Activated T-helper 2 cell treated with anti-CD3 and anti-CD28 coated beads, Interferon-gamma antibody, Interleukin-2, Interleukin-4, amounts not matched to agents 10 μg/mL and 5 μg/mL and 100 μg/mL, durations not matched to agents 14 hours and 24 hours and 36 hours (primary cell): ENCODE data around the gene SEMA5A. TPM values are rescaled to one million over a fixed set of nuclear protein-coding genes. Genes with fewer than 3 reads are reported as not detected.

ENCODE experiments used
- DNase-seq: peaks from one replicate; pipeline ENCODE4 v3.0.0; 2021; ENCODE audit warnings: low spot score
- H3K27ac Mint-ChIP-seq: one replicate; pipeline ENCODE4 v1.8.0; 2021; ENCODE audit warnings: mixed read lengths
- H3K27me3 Mint-ChIP-seq: one replicate; pipeline ENCODE4 v1.8.0; 2021; ENCODE audit warnings: low read depth, mixed read lengths
- H3K36me3 Mint-ChIP-seq: one replicate; pipeline ENCODE4 v1.8.0; 2021; ENCODE audit warnings: low read depth, mixed read lengths
- H3K4me1 Mint-ChIP-seq: one replicate; pipeline ENCODE4 v1.8.0; 2021; ENCODE audit warnings: low read depth, mixed read lengths
- H3K4me3 Mint-ChIP-seq: one replicate; pipeline ENCODE4 v1.8.0; 2021; ENCODE audit warnings: low read depth, mild to moderate bottlenecking, moderate library complexity, mixed read lengths
- H3K9me3 Mint-ChIP-seq: one replicate; pipeline ENCODE4 v1.8.0; 2021; ENCODE audit warnings: mixed read lengths
- intact Hi-C: fragments of 100-400 bp; cut with micrococcal nuclease; formaldehyde crosslinking; loops from one replicate; pipeline ENCODE4 v1.15.1; 2023
- total RNA-seq: library from RNA; stranded (reverse); gene quantifications from 2 replicates; pipeline ENCODE4 v1.2.3, GENCODE V29; 2022

The SEMA5A gene
- total RNA-seq, 1 donor from 2014 or later: 0.27 TPM

DNA sequence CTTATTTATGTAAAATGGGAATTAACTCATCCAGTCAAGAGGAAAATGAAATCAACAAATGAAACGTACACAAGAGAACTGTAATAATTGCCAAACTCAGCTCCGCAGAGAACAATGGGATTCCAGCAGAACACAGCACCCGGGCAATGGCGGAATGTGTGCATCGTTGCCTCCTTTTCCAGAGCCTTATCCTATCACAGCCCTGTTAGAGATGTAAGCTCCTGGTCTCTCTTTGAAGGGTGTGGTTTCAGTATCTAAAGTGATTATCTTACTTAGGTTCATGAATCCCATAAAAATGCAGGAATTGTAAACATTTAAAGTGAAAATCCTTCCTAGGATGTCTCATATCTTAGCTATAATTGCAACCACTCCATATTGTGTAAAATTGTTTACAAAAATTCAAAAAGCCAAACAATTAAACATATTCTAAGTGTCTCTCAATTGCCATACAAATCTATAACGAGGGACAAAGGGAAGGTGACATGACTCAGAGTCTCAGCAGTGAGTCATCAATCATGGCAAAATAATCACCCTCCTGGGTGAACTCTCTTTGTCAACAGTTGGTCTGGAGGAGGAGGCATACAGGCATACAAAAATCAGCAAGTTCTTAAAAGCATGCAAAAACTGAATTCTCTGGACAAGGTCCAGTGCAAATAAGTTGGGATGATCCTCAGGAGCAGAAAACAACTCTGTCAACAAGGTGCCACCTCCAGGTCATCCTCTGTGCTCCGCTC lies 22.6 kb downstream of the SEMA5A start:
- DNase-seq: no peak
- intact Hi-C loops: no loop called here
- H3K36me3 Mint-ChIP-seq: no peaks in the 10 kb centered on the region
- H3K4me1 Mint-ChIP-seq: no peaks in the 10 kb centered on the region
- no peak overlapping the region for H3K27ac Mint-ChIP-seq
- H3K4me3 Mint-ChIP-seq: no peak overlapping the region
- H3K9me3 Mint-ChIP-seq: peaks cover 3% of the 10 kb centered on the region
- H3K27me3 Mint-ChIP-seq: no peaks in the 10 kb centered on the region

DNA sequence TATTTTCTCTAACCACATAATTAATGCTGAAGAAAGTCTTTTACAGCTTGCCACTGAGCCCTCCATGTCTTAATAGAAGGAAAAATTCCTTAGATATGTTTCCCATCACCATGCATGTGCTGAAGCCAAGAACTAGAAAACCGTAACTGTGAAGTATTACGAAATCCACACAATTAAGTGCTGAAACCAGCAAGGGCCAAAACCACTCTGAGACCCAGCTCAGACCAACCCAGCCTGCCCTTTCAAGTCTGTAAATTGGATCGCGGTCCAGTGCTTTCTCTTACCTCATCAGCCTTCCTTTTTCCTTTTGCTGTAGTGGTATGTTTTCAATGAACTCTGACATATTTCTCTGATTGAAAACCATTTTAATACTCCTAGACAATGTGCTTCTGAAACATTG lies 26.3 kb downstream of the SEMA5A start:
- Mint-ChIP-seq H3K9me3 (peaks cover 3% of the 10 kb centered on the region), H3K27me3 (no peaks in the 10 kb centered on the region), H3K27ac (no peak overlapping the region), H3K4me1 (no peaks in the 10 kb centered on the region), H3K36me3 (no peaks in the 10 kb centered on the region), H3K4me3 (no peak overlapping the region)
- no peak for DNase-seq
- intact Hi-C loops: no loop called here

- DNase-seq: no peak
- Mint-ChIP-seq H3K4me3 (no peak overlapping the region), H3K27ac (no peak overlapping the region), H3K9me3 (no peaks in the 10 kb centered on the region), H3K36me3 (no peaks in the 10 kb centered on the region), H3K27me3 (no peaks in the 10 kb centered on the region), H3K4me1 (no peaks in the 10 kb centered on the region)
- intact Hi-C loops: no loop called here
Observed at GRCh38 chr5:9516591-9516990, 29.3 kb downstream of the SEMA5A start.

DNA sequence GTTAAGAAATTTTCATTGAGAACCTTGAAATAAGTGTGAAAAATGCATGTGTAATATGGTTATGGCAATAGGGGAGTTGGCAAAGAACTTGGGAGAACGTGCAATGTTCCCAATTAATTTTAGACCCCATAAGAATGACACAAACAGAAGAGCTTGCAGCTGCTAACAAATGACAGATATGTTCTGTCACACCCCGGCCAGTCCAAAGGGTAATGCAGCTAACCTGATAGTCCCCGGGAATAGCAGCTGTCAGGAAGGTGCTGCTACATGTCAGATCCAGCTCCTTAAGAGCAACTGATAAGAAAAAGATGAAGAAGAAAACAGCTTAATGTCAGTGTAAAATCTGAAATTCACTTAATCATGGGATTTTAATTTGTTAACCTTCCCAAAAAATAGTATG lies 30.4 kb downstream of the SEMA5A start:
- Mint-ChIP-seq H3K36me3 (no peaks in the 10 kb centered on the region), H3K27me3 (no peaks in the 10 kb centered on the region), H3K9me3 (no peaks in the 10 kb centered on the region), H3K4me3 (no peak overlapping the region), H3K27ac (no peak overlapping the region), H3K4me1 (no peaks in the 10 kb centered on the region)
- intact Hi-C loops: no loop called here
- no peak for DNase-seq

DNA sequence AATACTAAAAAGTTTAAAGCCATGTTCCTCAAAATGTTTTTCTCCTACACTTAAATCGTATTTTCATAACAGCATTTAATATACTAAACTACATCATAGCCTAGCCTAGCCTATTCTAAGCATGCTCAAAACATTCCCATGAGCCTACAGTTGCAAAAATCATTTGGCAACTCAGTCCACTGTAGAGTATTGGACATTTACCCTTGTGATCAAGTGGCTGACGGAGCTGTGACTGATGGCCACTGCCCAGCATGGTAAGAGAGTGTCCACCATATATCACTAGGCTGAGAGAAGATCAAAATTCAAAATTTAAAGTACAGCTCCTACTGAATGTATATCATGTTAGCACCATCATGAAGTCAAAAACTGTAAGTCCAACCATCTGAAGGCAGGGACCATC lies 30.9 kb downstream of the SEMA5A start:
- no peaks in the 10 kb centered on the region for H3K9me3 Mint-ChIP-seq
- H3K4me3 Mint-ChIP-seq: no peak overlapping the region
- no peaks in the 10 kb centered on the region for H3K4me1 Mint-ChIP-seq
- intact Hi-C loops: no loop called here
- no peaks in the 10 kb centered on the region for H3K27me3 Mint-ChIP-seq
- H3K36me3 Mint-ChIP-seq: no peaks in the 10 kb centered on the region
- DNase-seq: no peak
- no peak overlapping the region for H3K27ac Mint-ChIP-seq

GRCh38 chr5:9513827-9514226 lies 32.0 kb downstream of the SEMA5A start:
- no peak overlapping the region for H3K4me3 Mint-ChIP-seq
- no peaks in the 10 kb centered on the region for H3K36me3 Mint-ChIP-seq
- H3K27me3 Mint-ChIP-seq: no peaks in the 10 kb centered on the region
- intact Hi-C loops: no loop called here
- H3K9me3 Mint-ChIP-seq: no peaks in the 10 kb centered on the region
- H3K27ac Mint-ChIP-seq: no peak overlapping the region
- no peak for DNase-seq
- no peaks in the 10 kb centered on the region for H3K4me1 Mint-ChIP-seq

DNA sequence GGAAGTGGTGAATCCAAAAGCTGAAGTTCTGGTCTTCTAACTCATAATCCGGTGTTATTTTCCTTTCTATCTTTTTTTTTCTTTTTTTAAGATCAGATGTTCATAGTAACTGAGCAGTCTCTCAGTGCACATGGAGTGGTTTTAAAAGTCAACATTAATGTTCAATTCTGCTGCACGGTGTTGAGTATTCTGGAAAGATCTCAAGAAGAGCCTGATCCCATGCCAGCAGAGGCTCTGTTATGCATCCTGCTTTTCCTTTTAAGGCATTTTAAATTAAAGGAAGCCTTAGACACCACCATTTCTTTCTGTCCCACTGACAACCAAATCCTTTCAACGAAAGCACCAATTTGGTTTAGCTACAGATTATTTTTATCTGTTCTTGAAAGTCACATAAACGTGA lies 33.4 kb downstream of the SEMA5A start:
- no peaks in the 10 kb centered on the region for H3K36me3 Mint-ChIP-seq
- intact Hi-C loops: no loop called here
- no peaks in the 10 kb centered on the region for H3K27me3 Mint-ChIP-seq
- DNase-seq: no peak
- H3K27ac Mint-ChIP-seq: no peak overlapping the region
- H3K9me3 Mint-ChIP-seq: no peaks in the 10 kb centered on the region
- no peaks in the 10 kb centered on the region for H3K4me1 Mint-ChIP-seq
- no peak overlapping the region for H3K4me3 Mint-ChIP-seq

- H3K27me3 Mint-ChIP-seq: no peaks in the 10 kb centered on the region
- H3K4me1 Mint-ChIP-seq: no peaks in the 10 kb centered on the region
- H3K9me3 Mint-ChIP-seq: no peaks in the 10 kb centered on the region
- H3K36me3 Mint-ChIP-seq: no peaks in the 10 kb centered on the region
- intact Hi-C loops: no loop called here
- no peak for DNase-seq
- no peak overlapping the region for H3K4me3 Mint-ChIP-seq
- no peak overlapping the region for H3K27ac Mint-ChIP-seq
Observed at GRCh38 chr5:9507974-9508373, 37.9 kb downstream of the SEMA5A start.

DNA sequence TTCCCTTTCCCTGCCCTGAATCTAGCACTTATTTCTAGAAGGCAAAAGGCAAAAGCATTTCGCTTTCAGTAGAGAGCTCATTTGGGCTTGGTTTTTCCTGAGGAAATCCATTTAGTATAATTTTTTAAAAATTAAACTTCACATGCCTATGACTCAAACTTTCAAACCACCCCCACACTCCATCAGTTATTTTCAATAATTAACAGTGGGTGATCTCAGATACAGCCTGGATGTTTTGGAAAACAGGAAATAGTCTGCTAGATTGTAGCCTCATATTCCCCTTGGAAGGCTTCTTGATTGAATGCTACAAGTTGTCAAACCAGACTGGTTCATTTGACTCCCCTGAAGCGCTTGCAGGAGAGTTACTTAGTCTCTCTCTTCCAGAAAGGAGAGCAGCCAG lies 40.6 kb downstream of the SEMA5A start:
- Mint-ChIP-seq H3K9me3 (no peaks in the 10 kb centered on the region), H3K27ac (no peak overlapping the region), H3K36me3 (no peaks in the 10 kb centered on the region), H3K4me3 (no peak overlapping the region), H3K27me3 (no peaks in the 10 kb centered on the region), H3K4me1 (no peaks in the 10 kb centered on the region)
- DNase-seq: no peak
- intact Hi-C loops: no loop called here

- H3K4me3 Mint-ChIP-seq: no peak overlapping the region
- no peaks in the 10 kb centered on the region for H3K27me3 Mint-ChIP-seq
- H3K36me3 Mint-ChIP-seq: no peaks in the 10 kb centered on the region
- no peak overlapping the region for H3K27ac Mint-ChIP-seq
- DNase-seq: no peak
- H3K4me1 Mint-ChIP-seq: no peaks in the 10 kb centered on the region
- H3K9me3 Mint-ChIP-seq: no peaks in the 10 kb centered on the region
- intact Hi-C loops: no loop called here
Observed at GRCh38 chr5:9502864-9503263, 43.0 kb downstream of the SEMA5A start.

GRCh38 chr5:9502050-9502834 lies 43.6 kb downstream of the SEMA5A start:
- H3K36me3 Mint-ChIP-seq: no peaks in the 10 kb centered on the region
- no peaks in the 10 kb centered on the region for H3K27me3 Mint-ChIP-seq
- no peaks in the 10 kb centered on the region for H3K4me1 Mint-ChIP-seq
- intact Hi-C loops: no loop called here
- no peak overlapping the region for H3K27ac Mint-ChIP-seq
- no peaks in the 10 kb centered on the region for H3K9me3 Mint-ChIP-seq
- H3K4me3 Mint-ChIP-seq: no peak overlapping the region
- DNase-seq: no peak

DNA sequence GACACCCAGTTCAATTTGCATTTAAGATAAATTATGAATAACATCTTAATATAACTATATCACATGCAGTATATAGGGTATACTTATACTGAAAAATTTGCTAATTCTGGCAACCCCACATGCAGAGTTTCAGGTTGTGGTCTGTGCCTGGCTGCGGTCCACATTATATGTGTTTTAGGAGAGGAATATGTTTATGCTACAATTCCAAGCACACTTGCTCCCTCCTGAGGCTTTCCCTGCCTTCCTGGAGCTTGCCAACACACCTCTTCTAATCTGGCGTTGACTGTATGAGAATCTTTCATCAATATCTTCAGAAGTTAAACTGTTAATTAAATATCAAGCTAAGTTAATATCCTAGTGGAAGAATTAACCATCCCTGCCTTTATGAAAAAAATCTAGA lies 45.2 kb downstream of the SEMA5A start:
- Mint-ChIP-seq H3K4me1 (no peaks in the 10 kb centered on the region), H3K4me3 (no peak overlapping the region), H3K27me3 (no peaks in the 10 kb centered on the region), H3K36me3 (no peaks in the 10 kb centered on the region), H3K27ac (no peak overlapping the region), H3K9me3 (no peaks in the 10 kb centered on the region)
- DNase-seq: no peak
- intact Hi-C loops: no loop called here

GRCh38 chr5:9500193-9500592 lies 45.7 kb downstream of the SEMA5A start:
- intact Hi-C loops: no loop called here
- H3K4me3 Mint-ChIP-seq: no peak overlapping the region
- no peaks in the 10 kb centered on the region for H3K9me3 Mint-ChIP-seq
- no peak for DNase-seq
- no peaks in the 10 kb centered on the region for H3K27me3 Mint-ChIP-seq
- no peaks in the 10 kb centered on the region for H3K4me1 Mint-ChIP-seq
- H3K36me3 Mint-ChIP-seq: no peaks in the 10 kb centered on the region
- no peak overlapping the region for H3K27ac Mint-ChIP-seq
